K562 (cell line): Measurements from ENCODE around the gene NBR1. TPM values are rescaled to one million over a fixed set of nuclear protein-coding genes. Genes with fewer than 3 reads are reported as not detected.

Source experiments
- ARHGAP35 ChIP-seq: fragments of 450-650 bp; IDR thresholded peaks from 2 replicates; pipeline ENCODE4 v1.6.1; 2018; ENCODE audit not compliant: partially characterized antibody
- BRD4 ChIP-seq: fragments of 200-600 bp; sonication (generic); IDR thresholded peaks from 2 replicates; pipeline ENCODE4 v1.6.1; 2017; ENCODE audit warnings: inconsistent platforms
- ELF1 ChIP-seq: fragments of 200-800 bp; sonication (Bioruptor generic); IDR thresholded peaks from 2 replicates; pipeline ENCODE4 v1.6.1; 2016; ENCODE audit warnings: missing genetic modification characterization, missing compliant biosample characterization
- KAT2B ChIP-seq: IDR thresholded peaks from one replicate; pipeline ENCODE4 v1.6.1; 2012; ENCODE audit warnings: low read depth, mild to moderate bottlenecking, control low read depth, inconsistent platforms, low read length, moderate library complexity
- NEUROD1 ChIP-seq: fragments of 150-350 bp; IDR thresholded peaks from 2 replicates; pipeline ENCODE4 v1.6.1; 2014; ENCODE audit warnings: borderline replicate concordance, low read length, low read depth; ENCODE audit not compliant: partially characterized antibody
- NFATC3 ChIP-seq: fragments of 450-650 bp; IDR thresholded peaks from 2 replicates; pipeline ENCODE4 v1.6.1; 2017; ENCODE audit warnings: mild to moderate bottlenecking
- NFYB ChIP-seq: IDR thresholded peaks from 2 replicates; pipeline ENCODE4 v1.6.1; 2011; ENCODE audit warnings: mild to moderate bottlenecking, moderate library complexity; ENCODE audit not compliant: insufficient read length; ENCODE audit errors: extremely low read depth
- NR2C1 ChIP-seq, 2 experiments: fragments of 450-650 bp; IDR thresholded peaks; 2 replicates each; pipeline ENCODE4 v1.6.1; 2017; ENCODE audit warnings: mild to moderate bottlenecking in 2 of 2, antibody characterized with exemption in 1 of 2, inconsistent platforms in 1 of 2, missing compliant biosample characterization in 1 of 2, missing genetic modification characterization in 1 of 2
- TARDBP ChIP-seq: fragments of 450-650 bp; IDR thresholded peaks from 2 replicates; pipeline ENCODE4 v1.6.1; 2016
- polyA plus RNA-seq, 8 experiments: library from polyadenylated mRNA; depleted of rRNA in 4 of 8; stranded (reverse) in 5 of 8; unstranded in 3 of 8; fragments of >200 nt; fragmentation: Nextera tagmentation in 2 of 8; fragmentation: Illumina TruSeq in 1 of 8; extraction: Ambion mirVana in 2 of 8; extraction: Trizol in 1 of 8; gene quantifications; 2 replicates each; pipeline versions ENCODE4 v1.2.1 to v1.2.3, GENCODE V29; 2011 to 2014; ENCODE audit warnings: inconsistent platforms in 1 of 8, missing spikeins in 1 of 8
- total RNA-seq, 7 experiments: library from RNA; depleted of rRNA in 6 of 7; stranded (reverse); fragments of >200 nt in 6 of 7; fragmentation: Illumina TruSeq in 2 of 7; extraction: Trizol in 2 of 7; gene quantifications; 2 replicates each; pipeline versions ENCODE4 v1.2.1 to v1.2.3, GENCODE V29; 2011 to 2021; ENCODE audit warnings: low replicate concordance in 1 of 7
- TF ChIP-seq, protein P1 (sequence below): fragments of 450-650 bp; IDR thresholded peaks from 2 replicates; pipeline ENCODE4 v1.6.1; 2016; ENCODE audit warnings: borderline replicate concordance
- TF ChIP-seq, protein P2 (sequence below): IDR thresholded peaks from 2 replicates; pipeline ENCODE4 v1.6.1; 2011; ENCODE audit warnings: borderline replicate concordance, low read depth, mild to moderate bottlenecking, moderate library complexity, low read length; ENCODE audit not compliant: insufficient read depth, poor library complexity, severe bottlenecking

Gene NBR1
- total and polyA plus RNA-seq, 9 of the 15 experiments (the other 6 are each of a cell fraction or from before 2014, with no cell fraction given): 4.2 to 70.1 (median 39.9) TPM

DNA sequence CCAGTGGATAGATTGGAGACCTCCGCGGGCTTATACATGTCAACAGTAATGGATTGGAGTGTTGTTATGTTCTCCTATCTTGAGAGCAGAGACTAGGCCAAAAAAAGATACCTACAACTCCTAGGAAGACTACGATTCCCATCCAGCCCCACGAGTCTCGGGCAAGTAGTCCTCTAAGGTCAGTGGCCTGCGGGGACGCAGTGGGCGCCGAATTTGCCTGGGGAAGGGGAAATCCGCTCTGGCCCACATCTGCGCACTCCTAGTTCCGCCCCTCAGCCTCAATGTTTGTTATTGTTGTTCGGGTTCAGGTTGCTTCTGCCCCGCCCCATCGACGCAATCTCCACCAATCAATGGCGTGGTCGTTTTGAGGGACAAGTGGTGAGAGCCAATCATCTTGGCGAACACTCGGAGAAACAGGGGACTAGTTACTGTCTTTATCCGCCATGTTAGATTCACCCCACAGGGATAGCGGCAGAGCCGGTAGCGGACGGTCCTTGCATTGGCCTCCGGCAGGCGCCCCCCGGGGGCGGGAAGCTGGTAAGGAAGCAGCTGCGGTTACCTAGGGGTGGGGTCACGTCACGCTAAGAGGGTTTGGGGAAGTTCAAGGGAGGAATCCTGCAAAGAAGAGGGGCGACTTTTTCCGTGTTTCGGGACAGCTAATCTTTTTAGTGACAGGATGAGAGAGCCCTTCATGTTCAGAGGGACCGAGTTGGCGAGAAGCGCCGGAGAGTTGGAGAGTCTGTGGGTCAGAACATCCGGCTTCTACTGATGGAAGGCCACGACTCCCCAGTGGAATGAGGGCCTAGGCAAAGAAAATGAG, at the start of gene NBR1 (continued):
- TF ChIP-seq TARDBP: 0 out of 2 replicates have a peak, but pooled peaks have one; percentile 20
- peak; percentile 78 for TF ChIP-seq NFYB
- peak; percentile 50 for TF ChIP-seq KAT2B
- TF ChIP-seq, protein P1, sequence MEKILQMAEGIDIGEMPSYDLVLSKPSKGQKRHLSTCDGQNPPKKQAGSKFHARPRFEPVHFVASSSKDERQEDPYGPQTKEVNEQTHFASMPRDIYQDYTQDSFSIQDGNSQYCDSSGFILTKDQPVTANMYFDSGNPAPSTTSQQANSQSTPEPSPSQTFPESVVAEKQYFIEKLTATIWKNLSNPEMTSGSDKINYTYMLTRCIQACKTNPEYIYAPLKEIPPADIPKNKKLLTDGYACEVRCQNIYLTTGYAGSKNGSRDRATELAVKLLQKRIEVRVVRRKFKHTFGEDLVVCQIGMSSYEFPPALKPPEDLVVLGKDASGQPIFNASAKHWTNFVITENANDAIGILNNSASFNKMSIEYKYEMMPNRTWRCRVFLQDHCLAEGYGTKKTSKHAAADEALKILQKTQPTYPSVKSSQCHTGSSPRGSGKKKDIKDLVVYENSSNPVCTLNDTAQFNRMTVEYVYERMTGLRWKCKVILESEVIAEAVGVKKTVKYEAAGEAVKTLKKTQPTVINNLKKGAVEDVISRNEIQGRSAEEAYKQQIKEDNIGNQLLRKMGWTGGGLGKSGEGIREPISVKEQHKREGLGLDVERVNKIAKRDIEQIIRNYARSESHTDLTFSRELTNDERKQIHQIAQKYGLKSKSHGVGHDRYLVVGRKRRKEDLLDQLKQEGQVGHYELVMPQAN: peak; percentile 13; the same call in 1 of the 2 replicates
- no peak for TF ChIP-seq ARHGAP35
- TF ChIP-seq NR2C1 (IDR thresholded peaks at IDR 0.05): peak; percentile 38; the same call in 1 of the 2 replicates
- TF ChIP-seq NR2C1 (tag; IDR thresholded peaks at IDR 0.05): peak; percentile 24
- TF ChIP-seq, protein P2, sequence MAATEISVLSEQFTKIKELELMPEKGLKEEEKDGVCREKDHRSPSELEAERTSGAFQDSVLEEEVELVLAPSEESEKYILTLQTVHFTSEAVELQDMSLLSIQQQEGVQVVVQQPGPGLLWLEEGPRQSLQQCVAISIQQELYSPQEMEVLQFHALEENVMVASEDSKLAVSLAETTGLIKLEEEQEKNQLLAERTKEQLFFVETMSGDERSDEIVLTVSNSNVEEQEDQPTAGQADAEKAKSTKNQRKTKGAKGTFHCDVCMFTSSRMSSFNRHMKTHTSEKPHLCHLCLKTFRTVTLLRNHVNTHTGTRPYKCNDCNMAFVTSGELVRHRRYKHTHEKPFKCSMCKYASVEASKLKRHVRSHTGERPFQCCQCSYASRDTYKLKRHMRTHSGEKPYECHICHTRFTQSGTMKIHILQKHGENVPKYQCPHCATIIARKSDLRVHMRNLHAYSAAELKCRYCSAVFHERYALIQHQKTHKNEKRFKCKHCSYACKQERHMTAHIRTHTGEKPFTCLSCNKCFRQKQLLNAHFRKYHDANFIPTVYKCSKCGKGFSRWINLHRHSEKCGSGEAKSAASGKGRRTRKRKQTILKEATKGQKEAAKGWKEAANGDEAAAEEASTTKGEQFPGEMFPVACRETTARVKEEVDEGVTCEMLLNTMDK: peak; percentile 94
- TF ChIP-seq NEUROD1: peak; percentile 70
- peak; percentile 69 for TF ChIP-seq ELF1 (tag)
- TF ChIP-seq NFATC3: 0 out of 2 replicates have a peak, but pooled peaks have one; percentile 13
- TF ChIP-seq BRD4: peak; percentile 88; the same call in 1 of the 2 replicates
- TF ChIP-seq, all 486 proteins: peak for 126
